Heart left ventricle (tissue), 13 donors: ENCODE measurements around the gene IQSEC1.

Experiments used
- POLR2A ChIP-seq, 2 donors: fragments of 450-650 bp; IDR thresholded peaks; one replicate each; pipeline ENCODE4 v1.6.1; 2017; ENCODE audit warnings: antibody characterized with exemption in 2 of 2, mild to moderate bottlenecking in 2 of 2, moderate library complexity in 2 of 2
- TF ChIP-seq, protein P1 (sequence below), 12 donors: fragments of 200-600 bp; sonication (generic) in 4 of 12; IDR thresholded peaks; one replicate each; pipeline versions ENCODE4 v1.5.0 to v1.8.0; 2018 to 2022; ENCODE audit warnings: antibody characterized with exemption in 12 of 12, mild to moderate bottlenecking in 5 of 12
- donor health status: ischemic (EF 13 %, LVEDD 7.1; RV severe dilation, severe dysfunction).
- donor health status: DM: no; HTN: yes; CAD: no.
- donor health status: DM: no; HTN: no; CAD: no.
- donor health status: ischemic (EF 25% LVEDD 6.9; RV normal size, moderate dysfunction).
- donor health status: ischemic (EF 25% LVEDD 5.7; RV mildly dilated, moderate dysfunction).
- donor health status: ischemic (EF 35%, LVEDD 5.7; RV mildly dilated, moderate dysfunction).
- donor health status: nonischemic (EF 11% LVEDD 7.7; RV severe dilation, severe dysfunction).
- donor health status: DM: yes; HTN: yes; CAD: no.
- donor health status: PGD.
- donor health status: ischemic (EF 29% LVEDD 5.4; RV normal size, mild dysfunction).
- donor health status: nonischemic (EF 23%, LVEDD 6.1; RV moderate dilation, normal function).

- TF ChIP-seq, protein P1, sequence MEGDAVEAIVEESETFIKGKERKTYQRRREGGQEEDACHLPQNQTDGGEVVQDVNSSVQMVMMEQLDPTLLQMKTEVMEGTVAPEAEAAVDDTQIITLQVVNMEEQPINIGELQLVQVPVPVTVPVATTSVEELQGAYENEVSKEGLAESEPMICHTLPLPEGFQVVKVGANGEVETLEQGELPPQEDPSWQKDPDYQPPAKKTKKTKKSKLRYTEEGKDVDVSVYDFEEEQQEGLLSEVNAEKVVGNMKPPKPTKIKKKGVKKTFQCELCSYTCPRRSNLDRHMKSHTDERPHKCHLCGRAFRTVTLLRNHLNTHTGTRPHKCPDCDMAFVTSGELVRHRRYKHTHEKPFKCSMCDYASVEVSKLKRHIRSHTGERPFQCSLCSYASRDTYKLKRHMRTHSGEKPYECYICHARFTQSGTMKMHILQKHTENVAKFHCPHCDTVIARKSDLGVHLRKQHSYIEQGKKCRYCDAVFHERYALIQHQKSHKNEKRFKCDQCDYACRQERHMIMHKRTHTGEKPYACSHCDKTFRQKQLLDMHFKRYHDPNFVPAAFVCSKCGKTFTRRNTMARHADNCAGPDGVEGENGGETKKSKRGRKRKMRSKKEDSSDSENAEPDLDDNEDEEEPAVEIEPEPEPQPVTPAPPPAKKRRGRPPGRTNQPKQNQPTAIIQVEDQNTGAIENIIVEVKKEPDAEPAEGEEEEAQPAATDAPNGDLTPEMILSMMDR (IDR thresholded peaks at IDR 0.05), result no peak
- TF ChIP-seq POLR2A (IDR thresholded peaks at IDR 0.05), result no peak
Measured at GRCh38 chr3:13085846-13086179, 12.6 kb upstream of the IQSEC1 start.
